Epidermal melanocyte (primary cell): ENCODE data around the gene CAMK1.

Experiments
- DNase-seq: peaks from one replicate; pipeline ENCODE4 v3.0.0; 2011; ENCODE audit warnings: low spot score; ENCODE audit not compliant: insufficient read length

Gene CAMK1

DNA sequence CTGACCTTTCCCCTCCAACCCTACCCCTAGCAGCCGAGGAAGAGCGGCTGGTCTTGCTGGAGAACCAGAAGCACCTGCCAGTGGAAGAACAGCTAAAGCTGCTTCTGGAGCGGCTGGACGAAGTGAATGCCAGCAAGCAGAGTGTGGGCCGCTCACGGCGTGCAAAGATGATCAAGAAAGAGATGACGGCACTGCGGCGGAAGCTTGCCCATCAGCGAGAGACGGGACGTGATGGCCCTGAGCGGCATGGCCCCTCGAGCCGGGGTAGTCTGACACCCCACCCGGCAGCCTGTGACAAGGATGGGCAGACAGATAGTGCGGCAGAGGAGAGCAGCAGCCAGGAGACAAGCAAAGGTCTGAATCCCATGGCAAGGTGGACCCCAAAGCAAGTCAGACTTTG lies 26.2 kb downstream of the CAMK1 start:
- DNase-seq = no peak

DNA sequence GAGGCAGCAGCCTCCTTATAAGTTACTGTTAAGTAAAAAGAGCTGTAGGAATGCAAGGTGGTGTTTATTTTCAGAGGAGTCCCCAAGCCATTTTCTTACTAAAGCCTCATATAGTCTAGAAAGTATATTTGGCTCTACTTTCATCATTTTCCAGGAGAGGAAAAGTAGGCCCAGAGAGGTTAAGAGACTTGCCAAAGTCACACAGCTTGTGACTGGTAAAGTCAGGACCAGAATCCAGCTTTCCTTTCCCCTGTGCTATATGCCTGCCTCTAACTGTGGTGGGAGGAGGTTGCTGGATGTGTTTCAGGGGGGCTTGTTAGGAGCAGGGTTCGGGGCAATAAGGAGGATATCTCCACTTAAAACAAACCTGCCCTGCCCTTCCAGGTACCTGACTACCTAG lies 27.2 kb downstream of the CAMK1 start:
- DNase-seq = no peak

DNA sequence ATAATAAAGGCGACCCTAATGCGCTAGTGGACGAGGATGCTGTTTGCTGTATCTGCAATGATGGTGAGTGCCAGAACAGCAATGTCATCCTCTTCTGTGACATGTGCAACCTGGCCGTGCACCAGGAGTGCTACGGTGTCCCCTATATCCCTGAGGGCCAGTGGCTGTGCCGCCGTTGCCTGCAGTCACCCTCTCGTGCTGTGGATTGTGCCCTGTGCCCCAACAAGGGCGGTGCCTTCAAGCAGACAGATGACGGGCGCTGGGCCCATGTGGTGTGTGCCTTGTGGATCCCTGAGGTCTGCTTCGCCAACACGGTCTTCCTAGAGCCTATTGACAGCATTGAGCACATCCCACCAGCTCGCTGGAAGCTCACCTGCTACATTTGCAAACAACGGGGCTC lies 30.6 kb downstream of the CAMK1 start:
- DNase-seq = no peak

GRCh38 chr3:9736831-9737230 lies 32.9 kb downstream of the CAMK1 start:
- no peak for DNase-seq

- DNase-seq = no peak
These were observed 37.0 kb downstream of the CAMK1 start for GRCh38 chr3:9732740-9733115.

GRCh38 chr3:9732080-9732739 lies 37.5 kb downstream of the CAMK1 start:
- DNase-seq = no peak

DNA sequence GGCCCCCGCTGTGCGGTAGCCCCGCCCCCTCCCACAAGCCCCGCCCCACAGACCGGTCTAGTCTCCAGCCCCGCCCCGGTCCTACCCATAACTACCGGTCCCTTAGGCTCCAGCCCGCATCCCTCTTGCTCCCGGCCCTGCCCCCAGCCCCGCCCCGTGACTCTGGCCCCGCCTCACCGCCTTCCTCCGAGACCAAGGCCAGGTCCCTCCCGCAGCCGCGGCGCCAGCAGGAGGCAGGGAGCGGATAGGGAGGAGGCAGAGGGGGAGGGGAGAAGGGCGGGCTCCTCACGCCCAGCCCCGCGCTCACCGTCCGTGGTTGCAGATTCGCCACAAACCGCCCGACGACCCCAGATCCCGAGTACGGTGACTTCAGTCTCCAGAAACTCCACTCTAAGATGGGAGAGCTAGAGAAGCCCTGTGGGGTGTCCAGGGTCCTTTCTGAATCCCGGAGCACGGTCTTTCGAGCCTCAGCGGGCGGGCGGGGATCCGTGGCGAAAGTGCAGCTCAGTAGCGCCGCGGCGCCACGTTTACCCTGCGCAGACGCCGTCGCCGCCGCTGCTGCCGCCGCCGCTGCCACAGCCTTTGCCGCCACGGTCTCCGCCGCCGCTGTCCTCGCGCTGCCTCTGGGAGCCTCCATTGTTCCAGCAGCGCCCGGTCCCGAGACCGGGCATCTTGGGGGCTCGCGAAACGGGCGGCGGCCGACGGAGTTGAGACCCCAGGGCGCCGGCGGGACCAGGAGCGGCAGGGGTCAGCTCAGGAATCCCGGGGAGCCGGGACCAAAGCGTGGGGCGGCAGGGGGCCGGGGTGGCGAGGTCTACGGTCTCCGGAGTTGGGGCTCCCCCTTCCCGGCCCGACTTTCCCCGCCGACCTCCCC lies 38.3 kb downstream of the CAMK1 start, which contains the start of gene BRPF1:
TSS of gene BRPF1 (plus strand) at position 530 of the 874 bp plus-strand sequence. CDS start 2,406 bp downstream, outside the sequence.
- peak; percentile 98 for DNase-seq

DNA sequence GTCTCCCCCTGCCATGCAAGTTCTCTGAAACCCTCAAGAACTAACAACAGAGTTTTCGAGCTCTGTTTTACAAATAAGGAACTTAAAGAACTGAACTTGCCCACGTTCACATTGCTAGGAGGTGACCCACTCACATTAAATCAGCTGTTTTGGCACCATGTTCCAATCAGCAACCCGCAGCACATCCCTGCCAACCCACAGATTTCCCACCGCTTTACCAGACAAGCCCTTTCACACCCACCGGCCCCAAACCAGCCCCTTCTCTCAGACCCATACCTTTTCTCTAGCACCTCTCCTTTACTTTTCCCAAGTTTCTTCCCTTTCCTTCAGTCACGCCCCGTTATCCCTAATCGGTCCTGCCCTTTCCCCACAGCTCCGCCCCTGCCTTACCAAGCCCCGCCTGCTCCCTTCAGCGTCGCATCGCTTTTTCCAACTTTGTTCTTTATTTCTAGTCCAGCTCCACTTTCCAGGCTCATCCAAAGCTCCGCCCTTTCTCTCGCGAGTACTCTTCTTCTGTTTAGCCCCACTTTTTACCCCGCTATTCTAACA lies 39.0 kb downstream of the CAMK1 start:
- DNase-seq = no peak

DNA sequence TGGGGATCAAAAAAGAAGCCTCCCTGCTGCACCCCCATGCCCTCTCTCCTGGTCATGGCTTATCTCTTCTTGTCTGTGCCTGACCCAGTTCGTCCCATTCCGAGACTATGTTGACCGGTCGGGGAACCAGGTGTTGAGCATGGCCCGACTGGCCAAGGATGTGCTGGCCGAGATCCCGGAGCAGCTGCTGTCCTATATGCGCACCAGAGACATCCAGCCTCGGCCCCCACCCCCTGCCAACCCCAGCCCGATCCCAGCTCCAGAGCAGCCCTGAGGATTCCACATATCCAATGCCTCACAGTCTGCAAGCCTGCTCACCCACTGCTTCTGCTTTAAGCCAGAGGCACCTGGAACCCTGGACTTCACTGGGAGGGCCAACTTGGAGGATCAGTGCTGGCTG lies 40.3 kb downstream of the CAMK1 start:
- DNase-seq = no peak

DNA sequence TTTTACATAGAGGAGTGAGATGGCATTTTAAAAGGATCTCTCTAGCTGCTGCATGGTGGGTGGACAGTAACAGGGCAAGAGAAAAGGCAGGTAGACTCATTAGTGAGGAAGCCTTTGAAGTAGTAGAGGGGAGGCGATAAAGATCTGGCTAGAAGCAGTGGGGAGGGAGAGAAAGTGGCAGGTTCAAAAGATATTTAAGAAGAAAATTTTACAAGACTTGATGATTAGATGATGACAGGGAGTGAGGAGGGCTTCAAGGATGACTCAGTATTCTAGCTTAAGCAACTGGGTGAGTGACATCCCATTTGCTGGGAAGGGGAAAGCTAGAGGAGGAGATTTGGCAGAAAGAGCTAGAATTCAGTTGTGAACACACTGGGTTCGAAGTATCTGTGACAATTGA lies 42.0 kb downstream of the CAMK1 start:
- DNase-seq = no peak

- no peak for DNase-seq
These were observed 42.6 kb downstream of the CAMK1 start for GRCh38 chr3:9727041-9727595.

GRCh38 chr3:9725775-9726515 lies 43.8 kb downstream of the CAMK1 start:
- DNase-seq = no peak

DNA sequence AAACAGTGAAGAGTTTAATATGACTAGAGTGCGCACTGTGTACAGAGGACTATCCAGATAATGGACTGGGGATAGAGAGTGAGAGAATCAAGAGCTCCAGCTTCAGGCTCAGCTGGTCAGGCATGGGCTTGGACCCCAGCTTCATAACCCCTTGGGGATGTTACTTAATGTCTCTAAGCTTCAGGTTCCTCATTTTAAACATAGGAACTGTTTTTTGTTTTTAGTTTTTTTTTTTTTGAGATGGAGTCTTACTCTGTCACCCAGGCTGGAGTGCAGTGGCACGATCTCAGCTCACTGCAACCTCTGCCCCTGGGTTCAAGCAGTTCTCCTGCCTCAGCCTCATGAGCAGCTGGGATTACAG lies 48.1 kb downstream of the CAMK1 start:
- DNase-seq = no peak

DNA sequence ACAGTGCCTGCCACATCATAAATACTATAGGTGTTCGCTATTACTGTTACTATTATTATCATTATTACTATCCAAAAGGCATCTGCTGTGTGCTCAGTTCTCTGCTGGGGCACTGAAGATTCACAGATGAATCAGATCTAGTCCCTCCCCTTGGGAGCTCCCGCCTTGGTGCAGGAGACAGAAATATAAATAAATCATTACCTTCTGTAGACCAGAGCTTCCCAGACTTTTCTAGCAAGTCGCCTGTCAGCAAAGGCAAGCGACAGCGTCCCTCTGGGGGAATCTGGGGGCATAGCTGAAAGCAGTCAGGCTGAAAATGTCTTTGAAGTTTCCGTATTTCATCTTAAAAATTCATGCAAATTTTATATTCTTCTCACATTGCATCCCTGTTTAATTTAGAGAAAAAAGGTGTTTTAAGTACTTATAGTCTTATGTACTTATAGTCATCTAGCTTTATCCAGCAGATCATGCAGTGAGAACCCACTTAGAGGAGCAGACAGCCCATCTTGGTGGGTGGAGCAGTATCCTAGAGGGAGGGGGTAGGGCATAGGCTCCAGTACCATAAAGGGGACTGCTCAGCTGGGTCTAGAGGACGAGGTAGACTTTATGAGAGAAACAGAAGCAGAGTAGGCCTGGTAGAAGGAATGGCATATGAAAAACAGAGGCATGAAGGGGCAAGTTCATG lies 48.6 kb downstream of the CAMK1 start:
- DNase-seq = no peak

DNA sequence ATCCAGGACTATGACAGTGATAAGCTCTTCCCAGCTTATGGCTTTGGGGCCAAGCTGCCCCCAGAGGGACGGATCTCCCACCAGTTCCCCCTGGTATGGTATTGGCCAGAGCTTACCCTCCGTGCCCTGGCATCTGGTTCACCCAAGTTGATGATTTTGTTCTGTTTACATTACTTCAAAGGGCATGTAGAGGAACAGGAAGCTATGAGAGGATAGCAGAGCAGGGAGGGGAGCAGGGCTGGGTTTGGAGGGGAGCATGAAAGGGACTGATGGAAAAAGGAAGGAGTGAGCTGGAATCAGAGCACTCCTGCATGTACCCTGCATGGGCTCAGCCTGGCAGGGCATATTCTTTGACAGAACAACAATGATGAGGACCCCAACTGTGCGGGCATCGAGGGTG lies 51.6 kb downstream of the CAMK1 start:
- DNase-seq = no peak

DNA sequence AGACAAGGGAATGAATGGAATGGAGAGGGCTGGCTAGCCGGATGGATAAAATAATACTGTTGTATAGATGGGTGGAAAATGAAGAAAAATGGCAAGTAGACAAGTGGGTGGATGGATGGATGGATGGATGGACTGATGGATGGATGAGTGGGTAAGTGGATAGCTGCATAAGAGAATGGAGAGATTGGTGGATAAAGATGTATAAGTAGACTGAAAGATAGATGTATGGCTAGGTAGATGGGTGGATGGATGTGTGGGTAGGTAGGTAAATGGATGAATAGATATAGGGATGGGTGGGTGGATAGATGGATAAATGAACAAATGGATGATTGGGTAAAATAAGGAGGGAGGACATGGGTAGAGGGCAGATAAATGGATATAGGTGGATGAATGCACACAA lies 52.2 kb downstream of the CAMK1 start:
- no peak for DNase-seq

- DNase-seq = no peak
These were observed 52.8 kb downstream of the CAMK1 start for GRCh38 chr3:9716801-9717555.

DNA sequence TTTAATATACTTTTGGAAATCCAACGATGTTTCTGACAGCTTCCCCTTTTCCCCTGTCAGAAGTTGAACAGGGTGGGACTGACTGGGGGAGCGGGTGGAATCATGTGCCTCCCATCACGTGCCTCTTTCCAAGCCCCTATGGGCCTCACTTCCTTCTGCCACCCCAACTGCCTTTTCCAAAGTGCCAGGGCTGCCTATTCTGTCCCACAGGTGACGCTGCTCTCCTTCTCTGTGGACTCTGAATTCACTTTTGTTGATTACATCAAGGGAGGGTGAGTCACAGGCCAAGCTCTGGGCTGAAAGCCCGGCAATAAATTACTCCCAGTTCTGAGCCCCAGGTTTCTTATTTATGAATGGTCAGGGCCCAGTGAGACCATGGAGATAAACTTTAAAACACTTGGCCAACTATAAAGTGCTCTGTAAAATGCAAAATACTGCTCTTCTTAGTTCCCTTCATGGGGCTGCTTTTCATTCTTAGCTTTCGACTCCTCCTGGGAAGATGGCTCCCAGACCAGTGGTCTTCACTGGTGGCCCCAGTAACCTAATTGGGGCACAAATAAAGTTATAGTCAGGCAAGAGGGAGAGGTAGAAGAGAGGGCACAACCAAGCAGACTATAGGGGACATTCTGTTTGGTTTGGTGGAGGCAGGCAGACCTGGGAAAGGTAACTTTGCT lies 53.8 kb downstream of the CAMK1 start:
- DNase-seq = peak; percentile 49

GRCh38 chr3:9715136-9715535 lies 54.6 kb downstream of the CAMK1 start:
- no peak for DNase-seq

- no peak for DNase-seq
These were observed 56.6 kb downstream of the CAMK1 start for GRCh38 chr3:9713142-9713541.
